Colonic mucosa (tissue), 4 donors: ENCODE results near the gene RHEBL1. TPM values are rescaled to one million over a fixed set of nuclear protein-coding genes. Genes with fewer than 3 reads are reported as not detected.

Experiments used
- DNase-seq: peaks from one replicate; pipeline ENCODE4 v3.0.0-alpha.2; 2020
- H3K27ac ChIP-seq: fragments of 200-600 bp; one replicate; pipeline ENCODE4 v1.8.0; 2021
- H3K27me3 ChIP-seq: fragments of 200-600 bp; one replicate; pipeline ENCODE4 v1.8.0; 2021
- H3K36me3 ChIP-seq: fragments of 200-600 bp; one replicate; pipeline ENCODE4 v1.8.0; 2021
- H3K4me1 ChIP-seq: fragments of 200-600 bp; one replicate; pipeline ENCODE4 v1.8.0; 2021; ENCODE audit warnings: mild to moderate bottlenecking
- H3K4me3 ChIP-seq: fragments of 200-600 bp; one replicate; pipeline ENCODE4 v1.8.0; 2021
- H3K9ac ChIP-seq, 2 donors: one replicate each; pipeline ENCODE4 v1.7.0; 2013; ENCODE audit warnings: control low read depth in 2 of 2, low read depth in 2 of 2, low read length in 2 of 2
- H3K9me3 ChIP-seq: fragments of 200-600 bp; one replicate; pipeline ENCODE4 v1.8.0; 2021
- intact Hi-C: fragments of 100-400 bp; cut with DNase I; formaldehyde crosslinking; loops from one replicate; pipeline ENCODE4 v1.14.1; 2022
- total RNA-seq, 2 donors: library from RNA; stranded (reverse); fragmentation: NEBNext Ultra II Directional in 1 of 2; extraction: Animal tissue kit (Norgen Biotek cat#: 25700) in 1 of 2; gene quantifications; one replicate each; pipeline ENCODE4 v1.2.1, GENCODE V29; 2021
- TF ChIP-seq, protein P1 (sequence below): fragments of 200-600 bp; IDR thresholded peaks from one replicate; pipeline ENCODE4 v1.8.0; 2022; ENCODE audit warnings: antibody characterized with exemption, mild to moderate bottlenecking
- donor health status: healthy.
- donor health status: DM: no; HTN: no; CAD: no.
- donor health status: DM: no; HTN: no; CAD: no.

Gene RHEBL1
- total RNA-seq, 2 donors from 2014 or later = 0.27 to 0.32 TPM

DNA sequence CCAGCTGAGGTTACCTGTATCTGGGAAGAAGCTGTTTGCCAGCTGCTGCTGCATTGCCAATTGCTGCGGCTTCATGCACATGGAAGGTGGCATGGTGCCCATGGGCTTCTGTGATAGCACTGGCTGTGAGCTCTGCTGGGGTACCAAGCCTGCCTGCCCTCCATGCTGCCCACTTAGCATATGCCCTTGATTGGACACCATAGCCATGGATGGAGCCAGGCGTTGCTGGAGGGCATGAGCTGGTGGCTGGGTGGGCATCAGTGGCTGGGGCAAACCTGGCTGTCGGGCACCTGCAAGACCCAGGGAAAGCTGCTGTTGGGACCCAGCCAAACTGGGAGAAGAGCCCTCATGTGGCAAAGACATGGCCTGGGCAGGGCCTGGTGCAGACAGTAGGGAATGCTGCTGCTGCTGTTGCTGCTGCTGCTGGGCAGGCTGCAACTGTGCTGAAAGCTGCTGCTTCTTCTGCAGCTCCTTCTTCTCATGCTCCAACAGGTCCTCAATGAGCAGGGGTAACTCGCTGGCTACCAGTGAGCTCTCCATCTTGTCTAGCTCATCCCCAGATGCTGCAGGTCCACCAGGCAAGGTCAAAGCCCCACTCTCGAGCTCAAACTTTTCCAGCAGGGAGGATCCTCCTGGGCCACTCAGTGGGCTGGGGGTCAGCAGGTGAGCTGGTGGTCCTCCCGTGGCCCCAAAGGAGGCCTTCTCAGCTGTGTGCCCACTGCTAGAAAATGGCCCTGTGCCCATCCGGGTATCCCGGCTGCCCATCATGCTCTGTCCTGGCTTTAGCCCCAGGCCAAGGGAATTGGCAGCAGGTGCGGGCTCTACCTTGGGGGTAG is 32.5 kb downstream of the RHEBL1 start:
- intact Hi-C loops = no loop called here
- TF ChIP-seq, protein P1, sequence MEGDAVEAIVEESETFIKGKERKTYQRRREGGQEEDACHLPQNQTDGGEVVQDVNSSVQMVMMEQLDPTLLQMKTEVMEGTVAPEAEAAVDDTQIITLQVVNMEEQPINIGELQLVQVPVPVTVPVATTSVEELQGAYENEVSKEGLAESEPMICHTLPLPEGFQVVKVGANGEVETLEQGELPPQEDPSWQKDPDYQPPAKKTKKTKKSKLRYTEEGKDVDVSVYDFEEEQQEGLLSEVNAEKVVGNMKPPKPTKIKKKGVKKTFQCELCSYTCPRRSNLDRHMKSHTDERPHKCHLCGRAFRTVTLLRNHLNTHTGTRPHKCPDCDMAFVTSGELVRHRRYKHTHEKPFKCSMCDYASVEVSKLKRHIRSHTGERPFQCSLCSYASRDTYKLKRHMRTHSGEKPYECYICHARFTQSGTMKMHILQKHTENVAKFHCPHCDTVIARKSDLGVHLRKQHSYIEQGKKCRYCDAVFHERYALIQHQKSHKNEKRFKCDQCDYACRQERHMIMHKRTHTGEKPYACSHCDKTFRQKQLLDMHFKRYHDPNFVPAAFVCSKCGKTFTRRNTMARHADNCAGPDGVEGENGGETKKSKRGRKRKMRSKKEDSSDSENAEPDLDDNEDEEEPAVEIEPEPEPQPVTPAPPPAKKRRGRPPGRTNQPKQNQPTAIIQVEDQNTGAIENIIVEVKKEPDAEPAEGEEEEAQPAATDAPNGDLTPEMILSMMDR = no peak
- Histone ChIP-seq H3K4me1 (no peaks in the 10 kb centered on the region), H3K9ac (no peak overlapping the region), H3K27ac (no peak overlapping the region), H3K36me3 (peaks cover 23% of the 10 kb centered on the region), H3K4me3 (no peak overlapping the region), H3K9me3 (no peaks in the 10 kb centered on the region), H3K27me3 (no peaks in the 10 kb centered on the region)
- DNase-seq = no peak

DNA sequence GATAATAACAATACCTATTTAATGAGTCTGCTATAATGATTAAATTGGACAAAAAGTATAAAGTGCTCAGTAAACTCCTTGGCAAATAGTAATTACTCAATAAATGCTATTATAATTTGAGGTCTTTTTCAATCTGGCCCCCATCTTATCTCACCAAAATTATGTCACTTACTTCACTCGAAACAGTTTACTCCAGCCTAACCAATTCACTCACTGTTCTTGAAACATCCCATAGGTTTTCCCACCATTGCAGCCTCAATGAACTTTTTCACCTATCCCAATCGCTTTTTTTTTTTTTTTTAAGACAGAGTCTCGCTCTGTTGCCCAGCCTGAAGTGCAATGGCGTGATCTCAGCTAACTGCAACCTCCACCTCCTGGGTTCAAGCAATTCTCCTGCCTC is 33.8 kb downstream of the RHEBL1 start:
- Histone ChIP-seq H3K9ac (no peak overlapping the region), H3K27me3 (no peaks in the 10 kb centered on the region), H3K27ac (no peak overlapping the region), H3K4me3 (no peak overlapping the region), H3K36me3 (peaks cover 12% of the 10 kb centered on the region), H3K4me1 (no peaks in the 10 kb centered on the region), H3K9me3 (no peaks in the 10 kb centered on the region)
- intact Hi-C loops = no loop called here
- DNase-seq = no peak
- TF ChIP-seq, protein P1 = no peak

DNA sequence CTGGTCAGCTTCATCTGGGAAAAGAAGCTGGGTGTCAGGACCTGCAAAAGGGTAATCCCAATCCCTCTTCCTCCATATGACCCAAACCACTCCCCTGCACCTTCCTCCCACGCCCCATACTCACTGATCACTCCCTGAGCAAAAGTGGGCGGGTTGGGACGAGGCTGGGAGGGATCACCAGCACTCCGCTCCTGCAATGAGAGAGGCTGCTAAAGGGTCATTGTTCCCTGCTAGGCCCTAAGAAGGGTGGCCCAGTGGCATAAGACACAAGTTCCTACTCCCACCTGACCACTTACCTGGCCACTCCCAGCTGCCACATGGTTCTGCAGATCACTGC is 35.5 kb downstream of the RHEBL1 start:
- Histone ChIP-seq H3K4me1 (no peaks in the 10 kb centered on the region), H3K27ac (no peak overlapping the region), H3K36me3 (peaks cover 11% of the 10 kb centered on the region)

DNA sequence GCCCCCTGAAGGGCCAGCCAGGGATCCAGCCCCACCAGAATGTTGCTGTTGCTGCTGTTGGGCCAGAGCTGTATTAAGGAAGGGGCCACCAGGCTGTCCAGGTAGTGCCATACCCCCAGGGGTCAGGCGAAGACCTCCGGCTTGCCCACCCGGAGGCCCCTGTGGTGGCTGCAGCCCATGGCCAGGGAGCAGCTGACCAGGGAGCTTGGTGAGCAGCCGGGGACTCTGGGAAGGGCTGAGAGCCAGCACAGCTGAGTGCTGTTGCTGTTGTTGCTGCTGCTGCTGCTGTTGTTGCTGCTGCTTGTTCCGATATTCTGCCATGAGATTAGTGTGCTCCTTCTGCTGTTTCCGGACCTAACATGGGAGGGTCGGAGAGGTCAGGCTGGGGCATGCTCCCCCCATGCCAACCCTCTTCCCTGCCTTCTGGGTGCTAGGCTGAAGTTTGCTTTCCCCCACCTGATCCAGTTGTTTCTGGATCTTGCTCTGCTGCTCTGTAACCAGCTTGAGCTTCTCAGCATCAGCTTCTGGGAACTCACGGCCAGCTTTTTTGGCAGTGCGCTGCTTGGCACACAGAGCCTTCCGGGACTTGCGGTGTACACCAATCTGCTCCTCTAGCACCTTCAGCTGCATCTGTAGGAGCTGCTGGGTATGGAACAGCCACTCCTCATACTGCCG is 36.0 kb downstream of the RHEBL1 start:
- Histone ChIP-seq H3K27ac (no peak overlapping the region), H3K27me3 (no peaks in the 10 kb centered on the region), H3K4me3 (no peak overlapping the region), H3K9ac (no peak overlapping the region), H3K9me3 (no peaks in the 10 kb centered on the region), H3K36me3 (peaks cover 11% of the 10 kb centered on the region), H3K4me1 (no peaks in the 10 kb centered on the region)
- intact Hi-C loops = no loop called here
- no peak for DNase-seq
- TF ChIP-seq, protein P1 = no peak

More for the DNA sequence above, 35.5 kb downstream of the RHEBL1 start:
- intact Hi-C loops = no loop called here
- Histone ChIP-seq H3K9ac (no peak overlapping the region), H3K9me3 (no peaks in the 10 kb centered on the region), H3K4me3 (no peak overlapping the region), H3K27me3 (no peaks in the 10 kb centered on the region)
- TF ChIP-seq, protein P1 = no peak
- no peak for DNase-seq

DNA sequence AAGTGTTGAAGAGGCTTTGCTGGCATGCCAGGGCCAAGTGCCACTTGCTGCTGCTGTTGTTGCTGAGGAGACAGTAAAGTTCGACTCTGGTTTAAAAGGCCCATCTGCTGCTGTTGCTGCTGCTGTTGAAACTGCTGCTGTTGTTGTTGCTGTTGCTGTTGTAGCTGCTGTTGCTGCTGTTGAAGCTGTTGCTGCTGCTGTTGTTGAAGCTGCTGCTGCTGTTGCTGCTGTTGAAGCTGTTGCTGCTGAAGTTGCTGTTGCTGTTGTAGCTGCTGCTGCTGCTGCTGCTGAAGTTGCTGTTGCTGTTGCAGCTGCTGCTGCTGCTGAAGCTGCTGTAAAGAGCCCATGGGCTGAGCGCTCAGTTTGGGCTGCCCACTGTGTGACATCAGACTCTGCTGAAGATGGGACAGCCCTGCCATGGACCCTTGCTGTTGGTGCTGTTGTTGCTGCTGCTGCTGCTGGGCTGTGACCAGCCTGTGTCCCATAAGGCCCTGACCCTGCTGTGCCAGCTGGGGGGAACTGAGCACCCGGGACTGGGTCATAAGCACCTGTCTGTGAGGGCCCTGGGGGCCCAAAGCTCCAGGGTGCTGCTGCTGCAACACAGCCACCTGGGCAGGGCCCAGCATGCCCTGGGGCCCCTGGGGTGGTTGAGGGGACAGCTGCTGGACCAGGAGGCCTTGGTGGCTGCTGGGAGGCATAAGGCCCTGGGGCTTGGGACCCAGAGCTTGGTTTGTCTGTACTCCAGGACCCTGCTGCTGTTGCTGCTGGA is 36.9 kb downstream of the RHEBL1 start:
- Histone ChIP-seq H3K27me3 (no peaks in the 10 kb centered on the region), H3K4me3 (no peak overlapping the region), H3K9me3 (no peaks in the 10 kb centered on the region), H3K4me1 (no peaks in the 10 kb centered on the region), H3K36me3 (peaks cover 11% of the 10 kb centered on the region), H3K9ac (no peak overlapping the region), H3K27ac (no peak overlapping the region)
- intact Hi-C loops = no loop called here
- DNase-seq = no peak
- TF ChIP-seq, protein P1 = no peak
